HepG2 (cell line): ENCODE results near the gene MYL6B. TPM values are rescaled to one million over a fixed set of nuclear protein-coding genes. Genes with fewer than 3 reads are reported as not detected.

ENCODE experiments used
- BRF2 ChIP-seq: sonication (generic); formaldehyde crosslinking; IDR thresholded peaks from 2 replicates; pipeline ENCODE4 v1.8.1; 2022; ENCODE audit warnings: mild to moderate bottlenecking, missing genetic modification reagents
- ERF ChIP-seq: IDR thresholded peaks from 2 replicates; pipeline ENCODE4 v1.6.1; 2018; ENCODE audit warnings: missing biosample characterization, missing genetic modification reagents
- ESRRA ChIP-seq: sonication (generic); formaldehyde crosslinking; IDR thresholded peaks from 2 replicates; pipeline ENCODE4 v1.5.1; 2020; ENCODE audit warnings: mild to moderate bottlenecking, low read depth, missing genetic modification reagents
- FOSL1 ChIP-seq: sonication (generic); formaldehyde crosslinking; IDR thresholded peaks from 2 replicates; pipeline ENCODE4 v1.9.0; 2021; ENCODE audit warnings: missing genetic modification reagents, borderline replicate concordance
- GATAD1 ChIP-seq: IDR thresholded peaks from 2 replicates; pipeline ENCODE4 v1.6.1; 2016; ENCODE audit warnings: missing genetic modification reagents, missing compliant biosample characterization
- HBP1 ChIP-seq: IDR thresholded peaks from 2 replicates; pipeline ENCODE4 v1.6.1; 2016; ENCODE audit warnings: low read depth, control low read depth
- HMGXB4 ChIP-seq, 2 experiments: sonication (generic) in 1 of 2; formaldehyde crosslinking in 1 of 2; IDR thresholded peaks; 2 replicates each; pipeline versions ENCODE4 v1.4.0 to v1.6.1; 2018 to 2020; ENCODE audit warnings: missing genetic modification reagents in 2 of 2, borderline replicate concordance in 1 of 2, low read depth in 1 of 2, mild to moderate bottlenecking in 1 of 2, missing biosample characterization in 1 of 2
- MED8 ChIP-seq: sonication (generic); formaldehyde crosslinking; IDR thresholded peaks from 2 replicates; pipeline ENCODE4 v1.8.1; 2023; ENCODE audit warnings: mild to moderate bottlenecking, missing genetic modification reagents; ENCODE audit not compliant: insufficient replicate concordance
- MEIS2 ChIP-seq: sonication (generic); formaldehyde crosslinking; IDR thresholded peaks from 2 replicates; pipeline ENCODE4 v1.9.0; 2021; ENCODE audit warnings: mild to moderate bottlenecking, missing genetic modification reagents
- NR2F2 ChIP-seq: IDR thresholded peaks from 2 replicates; pipeline ENCODE4 v1.6.1; 2012; ENCODE audit warnings: low read depth, inconsistent platforms, borderline replicate concordance
- PBX3 ChIP-seq: sonication (generic); formaldehyde crosslinking; IDR thresholded peaks from 2 replicates; pipeline ENCODE4 v1.8.1; 2023; ENCODE audit warnings: missing genetic modification reagents, inconsistent platforms, borderline replicate concordance
- PCBP1 ChIP-seq: fragments of 200-400 bp; formaldehyde crosslinking; IDR thresholded peaks from 2 replicates; pipeline ENCODE4 v1.6.1; 2017; ENCODE audit warnings: mild to moderate bottlenecking, low read depth, low read length, borderline replicate concordance
- PHF5A ChIP-seq: IDR thresholded peaks from one replicate; pipeline ENCODE4 v1.6.1; 2018; ENCODE audit warnings: low read depth, missing genetic modification reagents; ENCODE audit not compliant: unreplicated experiment
- ZBTB4 ChIP-seq: sonication (generic); formaldehyde crosslinking; IDR thresholded peaks from 2 replicates; pipeline ENCODE4 v1.4.0; 2020; ENCODE audit warnings: missing genetic modification reagents, mild to moderate bottlenecking, borderline replicate concordance
- ZNF101 ChIP-seq: sonication (generic); formaldehyde crosslinking; IDR thresholded peaks from 2 replicates; pipeline ENCODE4 v1.4.0; 2020; ENCODE audit warnings: mild to moderate bottlenecking, low read depth, missing genetic modification reagents, borderline replicate concordance
- ZNF230 ChIP-seq: sonication (generic); formaldehyde crosslinking; IDR thresholded peaks from 2 replicates; pipeline ENCODE4 v1.4.0; 2020; ENCODE audit warnings: mild to moderate bottlenecking, missing genetic modification reagents
- ZNF33A ChIP-seq: sonication (generic); formaldehyde crosslinking; IDR thresholded peaks from 2 replicates; pipeline ENCODE4 v1.5.1; 2020; ENCODE audit warnings: missing genetic modification reagents, mild to moderate bottlenecking, moderate library complexity, borderline replicate concordance
- ZNF460 ChIP-seq: sonication (generic); formaldehyde crosslinking; IDR thresholded peaks from 2 replicates; pipeline ENCODE4 v1.5.1; 2020; ENCODE audit warnings: missing genetic modification reagents, mild to moderate bottlenecking, borderline replicate concordance
- ZNF558 ChIP-seq: sonication (generic); formaldehyde crosslinking; IDR thresholded peaks from 2 replicates; pipeline ENCODE4 v1.9.0; 2022; ENCODE audit warnings: mild to moderate bottlenecking, missing genetic modification reagents, borderline replicate concordance
- polyA plus RNA-seq, 8 experiments: library from polyadenylated mRNA; depleted of rRNA in 3 of 8; stranded (reverse) in 7 of 8; unstranded in 1 of 8; fragments of >200 nt; fragmentation: Illumina TruSeq in 4 of 8; extraction: Trizol in 4 of 8; gene quantifications; 2 replicates each; pipeline versions ENCODE4 v1.2.1 to v1.2.3, GENCODE V29; 2011 to 2016; ENCODE audit warnings: low read depth in 4 of 8, missing spikeins in 1 of 8, mixed read lengths in 1 of 8; ENCODE audit not compliant: insufficient read depth in 1 of 8
- total RNA-seq, 5 experiments: library from RNA; depleted of rRNA; stranded (reverse); fragments of >200 nt; fragmentation: Illumina TruSeq; extraction: Trizol; gene quantifications; 2 replicates each; pipeline ENCODE4 v1.2.3, GENCODE V29; 2016; ENCODE audit warnings: low read depth in 1 of 5

Gene MYL6B
- total and polyA plus RNA-seq, 2 of the 13 experiments (the other 11 are each of a cell fraction or from before 2014, with no cell fraction given): 75.7 to 88.7 TPM

GRCh38 chr12:56127888-56128669, 24.3 kb upstream of the MYL6B start, which contains the start of gene ESYT1 (continued):
- TF ChIP-seq MEIS2 (CRISPR knock-in tag) (no peak; the same call in 1 of the 2 replicates), HBP1 (CRISPR knock-in tag) (no peak), FOSL1 (CRISPR knock-in tag) (no peak), PBX3 (CRISPR knock-in tag) (no peak), ZNF101 (CRISPR knock-in tag) (no peak), MED8 (CRISPR knock-in tag) (no peak), GATAD1 (peak; percentile 39), ESRRA (CRISPR knock-in tag) (no peak), ZNF33A (CRISPR knock-in tag) (no peak), ZNF558 (CRISPR knock-in tag) (peak; percentile 73; the same call in 1 of the 2 replicates), ERF (no peak), BRF2 (CRISPR knock-in tag) (no peak), ZNF230 (CRISPR knock-in tag) (peak; percentile 67; the same call in 1 of the 2 replicates), PCBP1 (no peak), ZBTB4 (peak; percentile 12; the same call in 1 of the 2 replicates), HMGXB4 (CRISPR knock-in tag; IDR thresholded peaks at IDR 0.05; ENCODE audit: borderline replicate concordance in 1 of 2, low read depth in 1 of 2) (peak in 1 of 2 experiments; percentile 77; a peak in 3 of 4 replicates), NR2F2 (no peak), ZNF460 (CRISPR knock-in tag) (no peak), PHF5A (CRISPR knock-in tag) (no peak)
